ENCODE measurements around the gene RPP30. TPM values are rescaled to one million over a fixed set of nuclear protein-coding genes. Genes with fewer than 3 reads are reported as not detected.

RPP30 gene
- total and polyA plus RNA-seq, 2 of the 13 experiments (the other 11 are each of a cell fraction or from before 2014, with no cell fraction given), result 27.1 to 65.0 TPM

DNA sequence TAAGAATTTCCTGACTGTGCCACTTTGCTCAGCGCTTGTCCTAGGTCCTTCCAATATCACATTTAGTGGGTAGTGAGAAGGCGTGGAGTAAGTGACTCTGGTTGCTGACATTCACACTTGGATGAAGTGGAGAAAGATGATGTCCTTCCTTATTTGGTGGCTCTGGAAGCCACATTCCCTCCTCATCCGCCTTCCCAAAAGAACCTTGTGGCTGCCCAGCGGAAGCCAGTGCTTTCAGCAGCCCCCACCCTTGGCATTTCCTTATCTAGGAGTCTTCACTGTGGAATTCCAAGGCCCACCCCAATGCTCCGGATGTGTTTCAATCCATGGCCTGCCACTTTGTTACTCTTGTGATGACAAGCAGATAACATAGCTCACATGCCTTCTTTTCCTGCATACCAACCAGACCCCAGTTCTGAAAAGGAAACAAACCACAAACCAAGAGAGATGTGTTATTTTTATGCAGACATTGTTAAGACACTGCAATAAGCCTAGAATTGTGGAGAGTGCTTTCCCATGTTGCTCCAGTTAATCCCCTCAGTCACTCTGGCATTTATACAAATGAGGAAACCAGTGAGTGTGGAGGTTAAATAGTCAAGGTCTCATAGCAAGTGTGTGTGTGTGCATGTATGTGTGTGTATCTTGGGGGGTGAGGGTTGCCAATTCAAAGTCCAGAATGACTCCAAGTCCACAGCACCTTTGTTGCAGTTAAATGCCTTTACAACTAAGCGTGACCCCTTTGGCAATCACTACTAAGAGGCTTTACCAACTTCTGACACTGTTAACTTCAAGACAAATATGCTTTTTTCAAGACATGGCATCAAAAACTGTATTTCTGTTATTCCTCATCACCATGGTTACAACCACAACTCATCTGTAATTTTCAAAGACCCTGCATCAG, 59.4 kb downstream of the RPP30 start (continued):
- TF ChIP-seq SIN3A (IDR thresholded peaks at IDR 0.05; ENCODE audit: borderline replicate concordance, low read depth, low read length) (no peak; the same call in 1 of the 2 replicates), ZNF580 (CRISPR knock-in tag; IDR thresholded peaks at IDR 0.05; ENCODE audit: borderline replicate concordance, low read depth) (no peak), ZNF558 (CRISPR knock-in tag; IDR thresholded peaks at IDR 0.05; ENCODE audit: borderline replicate concordance) (no peak), ZNF335 (CRISPR knock-in tag; IDR thresholded peaks at IDR 0.05) (no peak), PLSCR1 (CRISPR knock-in tag; IDR thresholded peaks at IDR 0.05; ENCODE audit: borderline replicate concordance) (no peak), ZNF468 (CRISPR knock-in tag; IDR thresholded peaks at IDR 0.05) (no peak), NCOR1 (IDR thresholded peaks at IDR 0.05; ENCODE audit: borderline replicate concordance, low read length) (peak; percentile 96), TGIF2 (CRISPR knock-in tag; IDR thresholded peaks at IDR 0.05) (peak; percentile 67; the same call in 1 of the 2 replicates), ELF4 (CRISPR knock-in tag; IDR thresholded peaks at IDR 0.05; ENCODE audit: borderline replicate concordance) (no peak), FIP1L1 (IDR thresholded peaks at IDR 0.05; ENCODE audit: borderline replicate concordance, insufficient read depth, low read depth, low read length) (no peak), CHCHD3 (CRISPR knock-in tag; IDR thresholded peaks at IDR 0.05) (no peak), ZBTB7A (CRISPR knock-in tag; IDR thresholded peaks at IDR 0.05) (peak; percentile 25; the same call in 1 of the 2 replicates), KLF15 (CRISPR knock-in tag; IDR thresholded peaks at IDR 0.05; ENCODE audit: borderline replicate concordance) (no peak), TOPORS (CRISPR knock-in tag; IDR thresholded peaks at IDR 0.05) (no peak), GZF1 (CRISPR knock-in tag; IDR thresholded peaks at IDR 0.05) (no peak), BRD4 (CRISPR knock-in tag; IDR thresholded peaks at IDR 0.05) (no peak), ATF6 (CRISPR knock-in tag; conservative IDR thresholded peaks at IDR 0.05) (no peak), MBNL3 (CRISPR knock-in tag; conservative IDR thresholded peaks at IDR 0.05) (no peak), AGO1 (IDR thresholded peaks at IDR 0.05; ENCODE audit: low read depth, low read length, poor library complexity, severe bottlenecking) (no peak)
- TF ChIP-seq, protein P1, sequence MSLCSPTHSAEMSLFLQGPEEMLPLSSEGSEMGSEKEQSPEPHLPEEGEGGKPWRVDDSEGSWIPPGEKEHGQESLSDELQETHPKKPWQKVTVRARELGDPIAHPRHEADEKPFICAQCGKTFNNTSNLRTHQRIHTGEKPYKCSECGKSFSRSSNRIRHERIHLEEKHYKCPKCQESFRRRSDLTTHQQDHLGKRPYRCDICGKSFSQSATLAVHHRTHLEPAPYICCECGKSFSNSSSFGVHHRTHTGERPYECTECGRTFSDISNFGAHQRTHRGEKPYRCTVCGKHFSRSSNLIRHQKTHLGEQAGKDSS (CRISPR knock-in tag; IDR thresholded peaks at IDR 0.05; ENCODE audit: borderline replicate concordance, low read depth), result 0 out of 2 replicates have a peak, but pooled peaks have one; percentile 23
- TF ChIP-seq, protein P2, sequence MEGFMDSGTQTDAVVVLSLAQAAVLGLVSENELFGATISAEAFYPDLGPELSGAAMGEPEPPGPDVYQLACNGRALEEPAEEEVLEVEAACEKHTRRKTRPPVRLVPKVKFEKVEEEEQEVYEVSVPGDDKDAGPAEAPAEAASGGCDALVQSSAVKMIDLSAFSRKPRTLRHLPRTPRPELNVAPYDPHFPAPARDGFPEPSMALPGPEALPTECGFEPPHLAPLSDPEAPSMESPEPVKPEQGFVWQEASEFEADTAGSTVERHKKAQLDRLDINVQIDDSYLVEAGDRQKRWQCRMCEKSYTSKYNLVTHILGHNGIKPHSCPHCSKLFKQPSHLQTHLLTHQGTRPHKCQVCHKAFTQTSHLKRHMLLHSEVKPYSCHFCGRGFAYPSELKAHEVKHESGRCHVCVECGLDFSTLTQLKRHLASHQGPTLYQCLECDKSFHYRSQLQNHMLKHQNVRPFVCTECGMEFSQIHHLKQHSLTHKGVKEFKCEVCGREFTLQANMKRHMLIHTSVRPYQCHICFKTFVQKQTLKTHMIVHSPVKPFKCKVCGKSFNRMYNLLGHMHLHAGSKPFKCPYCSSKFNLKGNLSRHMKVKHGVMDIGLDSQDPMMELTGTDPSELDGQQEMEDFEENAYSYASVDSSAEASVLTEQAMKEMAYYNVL (CRISPR knock-in tag; IDR thresholded peaks at IDR 0.05; ENCODE audit: borderline replicate concordance), result peak; percentile 62; the same call in 1 of the 2 replicates

All from HepG2 (cell line).